Erythroblast (primary cell): ENCODE measurements around the gene EIF5A.

Source experiments
- GATA1 ChIP-seq: IDR thresholded peaks from 2 replicates; pipeline ENCODE4 v1.6.1; 2011; ENCODE audit warnings: low read depth, mild to moderate bottlenecking, control low read depth, low read length, moderate library complexity
- POLR2A ChIP-seq: IDR thresholded peaks from 2 replicates; pipeline ENCODE4 v1.6.1; 2011; ENCODE audit warnings: mild to moderate bottlenecking, low read length

- TF ChIP-seq POLR2A (no peak), GATA1 (no peak)
These were observed 27.6 kb downstream of the EIF5A start for GRCh38 chr17:7334938-7335538.
